ENCODE data around the gene COPB2. TPM values are rescaled to one million over a fixed set of nuclear protein-coding genes. Genes with fewer than 3 reads are reported as not detected.

Gene COPB2
- total and polyA plus RNA-seq, 10 of the 15 experiments (the other 5 are each of a cell fraction or from before 2014, with no cell fraction given) = 51.3 to 143 (median 116) TPM

DNA sequence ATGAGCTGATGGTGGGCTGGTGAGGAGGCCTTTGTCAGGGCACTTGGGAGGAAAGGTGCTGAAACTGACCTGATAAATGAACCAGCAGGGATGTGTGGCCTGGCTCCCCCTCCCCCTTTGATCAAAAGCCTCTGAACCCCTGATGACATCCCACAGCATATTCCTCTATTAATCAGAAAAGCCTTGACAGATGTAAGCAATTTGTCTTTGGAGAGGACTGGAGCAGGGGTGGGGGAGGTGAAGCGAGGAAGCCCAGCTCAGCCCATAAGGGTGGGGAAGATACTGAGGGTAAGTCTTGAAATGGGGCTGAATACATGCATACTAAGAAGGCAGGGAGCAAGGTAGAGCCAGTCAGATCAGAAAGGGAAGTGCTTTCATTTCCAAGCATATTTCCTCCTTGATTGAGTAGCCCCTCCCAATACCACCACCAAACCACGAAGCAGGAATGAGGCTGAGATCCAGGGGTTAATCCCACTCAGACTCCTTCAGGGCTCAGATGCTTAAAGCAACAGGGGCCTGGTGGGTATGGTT lies 80.3 kb downstream of the COPB2 start:
- no peaks in the 10 kb centered on the region for H4K20me1 ChIP-seq (ENCODE audit: control insufficient read depth, insufficient read depth)
- no peak overlapping the region for H2AFZ ChIP-seq (ENCODE audit: control insufficient read depth, low read depth, low read length)
- intact Hi-C loops (cut with micrococcal nuclease; ENCODE audit: unreplicated experiment) (no loop called here), in situ Hi-C loops (cut with MboI) (no loop called here)
- no peak overlapping the region for H3K4me2 ChIP-seq (ENCODE audit: control insufficient read depth, insufficient read depth)
- POLR2A ChIA-PET = no interaction called here
- no peaks in the 10 kb centered on the region; a peak in 1 of 4 replicates for H3K27me3 ChIP-seq (replicated peaks in 1 of 2; ENCODE audit: control insufficient read depth in 2 of 2, insufficient read depth in 2 of 2, low read length in 1 of 2)
- no peaks in the 10 kb centered on the region for H3K79me2 ChIP-seq (ENCODE audit: control insufficient read depth, insufficient read depth, low read length)
- no TSS peak for BruUV-seq (replicated peaks)
- SMC1A ChIA-PET (ENCODE audit: uncharacterized antibody, unreplicated experiment) = no interaction called here
- ATAC-seq (no peak), FAIRE-seq (no peak), DNase-seq (ENCODE audit: low read depth, low spot score) (no peak)
- H3K27ac ChIP-seq (ENCODE audit: control insufficient read depth, insufficient read depth) = no peak overlapping the region
- H3K4me1 ChIP-seq (ENCODE audit: control insufficient read depth, insufficient read depth, low read length) = no peaks in the 10 kb centered on the region
- RAD21 ChIA-PET (ENCODE audit: unreplicated experiment) = no interaction called here
- no peaks in the 10 kb centered on the region for H3K36me3 ChIP-seq (ENCODE audit: control insufficient read depth in 2 of 2, insufficient read depth in 2 of 2, low read length in 1 of 2)
- no peak overlapping the region for H3K9ac ChIP-seq (ENCODE audit: control insufficient read depth, insufficient read depth, low read length)
- TF ChIP-seq, protein P1, sequence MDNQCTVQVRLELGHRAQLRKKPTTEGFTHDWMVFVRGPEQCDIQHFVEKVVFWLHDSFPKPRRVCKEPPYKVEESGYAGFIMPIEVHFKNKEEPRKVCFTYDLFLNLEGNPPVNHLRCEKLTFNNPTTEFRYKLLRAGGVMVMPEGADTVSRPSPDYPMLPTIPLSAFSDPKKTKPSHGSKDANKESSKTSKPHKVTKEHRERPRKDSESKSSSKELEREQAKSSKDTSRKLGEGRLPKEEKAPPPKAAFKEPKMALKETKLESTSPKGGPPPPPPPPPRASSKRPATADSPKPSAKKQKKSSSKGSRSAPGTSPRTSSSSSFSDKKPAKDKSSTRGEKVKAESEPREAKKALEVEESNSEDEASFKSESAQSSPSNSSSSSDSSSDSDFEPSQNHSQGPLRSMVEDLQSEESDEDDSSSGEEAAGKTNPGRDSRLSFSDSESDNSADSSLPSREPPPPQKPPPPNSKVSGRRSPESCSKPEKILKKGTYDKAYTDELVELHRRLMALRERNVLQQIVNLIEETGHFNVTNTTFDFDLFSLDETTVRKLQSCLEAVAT (IDR thresholded peaks at IDR 0.05) = no peak
- no peak for TF ChIP-seq ZNF24 (IDR thresholded peaks at IDR 0.05)
- TF ChIP-seq NFYA (IDR thresholded peaks at IDR 0.05; ENCODE audit: borderline replicate concordance, low read depth, low read length) = no peak
- no peak for TF ChIP-seq POLR2AphosphoS2 (IDR thresholded peaks at IDR 0.05; ENCODE audit: low read depth, low read length)
- no peak for TF ChIP-seq STAT3 (IDR thresholded peaks at IDR 0.05; ENCODE audit: low read depth, low read length)
- no peak for TF ChIP-seq BCL11A (IDR thresholded peaks at IDR 0.05; ENCODE audit: low read depth, low read length)
- TF ChIP-seq SP1 (IDR thresholded peaks at IDR 0.05; ENCODE audit: low read depth, low read length) = no peak
- no peak for TF ChIP-seq KAT2A (conservative IDR thresholded peaks at IDR 0.05; ENCODE audit: control insufficient read depth, low read depth, low read length)
- no peak for TF ChIP-seq CREB1 (IDR thresholded peaks at IDR 0.05; ENCODE audit: low read depth)
- TF ChIP-seq, protein P2, sequence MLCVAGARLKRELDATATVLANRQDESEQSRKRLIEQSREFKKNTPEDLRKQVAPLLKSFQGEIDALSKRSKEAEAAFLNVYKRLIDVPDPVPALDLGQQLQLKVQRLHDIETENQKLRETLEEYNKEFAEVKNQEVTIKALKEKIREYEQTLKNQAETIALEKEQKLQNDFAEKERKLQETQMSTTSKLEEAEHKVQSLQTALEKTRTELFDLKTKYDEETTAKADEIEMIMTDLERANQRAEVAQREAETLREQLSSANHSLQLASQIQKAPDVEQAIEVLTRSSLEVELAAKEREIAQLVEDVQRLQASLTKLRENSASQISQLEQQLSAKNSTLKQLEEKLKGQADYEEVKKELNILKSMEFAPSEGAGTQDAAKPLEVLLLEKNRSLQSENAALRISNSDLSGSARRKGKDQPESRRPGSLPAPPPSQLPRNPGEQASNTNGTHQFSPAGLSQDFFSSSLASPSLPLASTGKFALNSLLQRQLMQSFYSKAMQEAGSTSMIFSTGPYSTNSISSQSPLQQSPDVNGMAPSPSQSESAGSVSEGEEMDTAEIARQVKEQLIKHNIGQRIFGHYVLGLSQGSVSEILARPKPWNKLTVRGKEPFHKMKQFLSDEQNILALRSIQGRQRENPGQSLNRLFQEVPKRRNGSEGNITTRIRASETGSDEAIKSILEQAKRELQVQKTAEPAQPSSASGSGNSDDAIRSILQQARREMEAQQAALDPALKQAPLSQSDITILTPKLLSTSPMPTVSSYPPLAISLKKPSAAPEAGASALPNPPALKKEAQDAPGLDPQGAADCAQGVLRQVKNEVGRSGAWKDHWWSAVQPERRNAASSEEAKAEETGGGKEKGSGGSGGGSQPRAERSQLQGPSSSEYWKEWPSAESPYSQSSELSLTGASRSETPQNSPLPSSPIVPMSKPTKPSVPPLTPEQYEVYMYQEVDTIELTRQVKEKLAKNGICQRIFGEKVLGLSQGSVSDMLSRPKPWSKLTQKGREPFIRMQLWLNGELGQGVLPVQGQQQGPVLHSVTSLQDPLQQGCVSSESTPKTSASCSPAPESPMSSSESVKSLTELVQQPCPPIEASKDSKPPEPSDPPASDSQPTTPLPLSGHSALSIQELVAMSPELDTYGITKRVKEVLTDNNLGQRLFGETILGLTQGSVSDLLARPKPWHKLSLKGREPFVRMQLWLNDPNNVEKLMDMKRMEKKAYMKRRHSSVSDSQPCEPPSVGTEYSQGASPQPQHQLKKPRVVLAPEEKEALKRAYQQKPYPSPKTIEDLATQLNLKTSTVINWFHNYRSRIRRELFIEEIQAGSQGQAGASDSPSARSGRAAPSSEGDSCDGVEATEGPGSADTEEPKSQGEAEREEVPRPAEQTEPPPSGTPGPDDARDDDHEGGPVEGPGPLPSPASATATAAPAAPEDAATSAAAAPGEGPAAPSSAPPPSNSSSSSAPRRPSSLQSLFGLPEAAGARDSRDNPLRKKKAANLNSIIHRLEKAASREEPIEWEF (IDR thresholded peaks at IDR 0.05; ENCODE audit: insufficient replicate concordance, low read depth, low read length) = no peak
- no peak for TF ChIP-seq NBN (IDR thresholded peaks at IDR 0.05)
- TF ChIP-seq ETV6 (conservative IDR thresholded peaks at IDR 0.05 in 1 of 2, IDR thresholded peaks at IDR 0.05 in 1 of 2; ENCODE audit: borderline replicate concordance in 1 of 2, low read depth in 1 of 2) = no peak
- CTCF ChIA-PET = no interaction called here
- no peak overlapping the region for H3K4me3 ChIP-seq
- WGBS (ENCODE audit: insufficient coverage, insufficient replicate concordance, low lambda C conversion rate, missing lambda C conversion rate) = 0% methylated on average over 2 of the region's 2 CpGs
- H3K9me3 ChIP-seq (replicated peaks; ENCODE audit: control insufficient read depth, insufficient read depth, low read length) = no peaks in the 10 kb centered on the region
